ENCODE results near the gene CAMK2B.

CAMK2B gene

DNA sequence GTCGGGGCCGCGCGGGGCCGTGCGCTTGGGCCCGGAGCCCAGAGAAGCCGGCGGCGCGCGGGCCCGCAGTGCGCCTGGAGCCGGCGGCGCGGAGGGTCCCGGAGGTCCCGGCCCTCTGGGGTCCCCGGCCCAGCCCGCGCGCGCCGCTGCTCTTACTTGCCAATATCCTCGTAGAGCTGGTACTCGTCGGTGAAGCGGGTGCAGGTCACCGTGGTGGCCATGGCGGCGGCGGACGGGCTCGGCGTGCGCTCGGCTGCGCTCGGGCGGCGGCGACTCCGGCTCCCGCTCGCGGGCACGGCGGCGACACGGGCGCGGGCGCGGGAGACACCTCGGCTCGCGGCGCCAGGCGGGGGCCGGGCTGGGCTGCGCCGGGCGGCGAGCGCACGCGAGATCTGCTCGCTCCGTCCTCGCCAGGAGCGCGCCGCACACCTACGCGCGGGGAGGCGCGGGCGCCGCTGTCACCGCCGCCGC lies at the start of gene CAMK2B:
TSS of gene CAMK2B (minus strand) at position 394 of the 471 bp plus-strand sequence. CDS start at position 221, 173 bp downstream.
- DNase-seq (ENCODE audit: low spot score), result no peak

DNA sequence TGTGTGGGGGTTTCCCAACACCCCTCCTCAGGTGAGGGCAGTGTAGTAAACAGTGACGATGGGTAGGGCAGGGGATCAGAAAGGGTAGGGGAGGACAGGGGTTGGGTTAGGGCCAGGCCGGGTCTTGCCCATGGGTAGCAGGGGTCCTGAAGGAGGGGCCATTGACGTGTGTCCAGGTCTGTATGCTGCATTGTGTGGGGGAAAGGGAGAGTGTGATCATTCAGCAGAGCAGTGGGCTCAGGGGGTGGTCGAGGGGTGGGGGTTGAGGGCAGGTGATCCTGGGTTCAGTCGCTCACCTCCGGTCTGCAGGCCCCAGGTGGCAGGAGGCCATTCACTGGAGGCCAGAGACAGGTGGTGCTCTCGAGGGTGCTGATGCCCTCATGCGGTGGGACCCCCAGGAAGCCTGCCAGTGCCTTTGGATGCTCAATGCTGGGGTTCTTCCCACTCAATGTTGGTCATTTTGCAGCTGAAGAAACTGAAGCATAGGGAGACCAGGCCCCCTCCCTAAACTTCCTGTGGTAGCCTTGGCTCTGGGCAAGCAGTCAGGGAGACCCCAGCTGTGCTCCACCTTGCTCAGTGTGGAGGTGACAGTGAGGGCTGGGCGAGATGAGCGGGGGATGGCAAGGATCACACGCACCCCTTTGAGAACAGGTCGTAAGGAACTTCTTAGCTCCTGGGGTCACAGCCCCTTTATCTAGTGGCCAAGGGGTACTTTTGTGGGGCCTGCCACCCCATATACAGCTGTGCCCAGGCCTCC lies 48.8 kb upstream of the CAMK2B start:
- DNase-seq (ENCODE audit: low spot score), result no peak

DNA sequence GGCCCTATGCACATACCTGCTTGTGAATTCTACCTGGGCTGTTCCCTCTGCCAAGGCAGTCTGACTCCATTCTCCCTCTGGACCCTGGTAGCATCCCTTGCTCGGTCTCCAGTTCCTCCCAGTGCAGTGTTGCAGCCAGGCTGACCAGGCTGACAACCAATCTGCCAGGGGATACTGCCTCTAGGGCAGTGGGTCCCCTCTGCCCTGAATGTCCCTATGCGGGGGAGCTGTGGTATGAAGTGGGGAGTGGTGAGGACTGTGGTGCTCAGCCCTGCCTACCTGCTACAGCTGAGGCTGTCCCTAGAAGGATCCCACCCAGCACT lies 48.0 kb upstream of the CAMK2B start:
- DNase-seq (ENCODE audit: low spot score), result no peak

DNA sequence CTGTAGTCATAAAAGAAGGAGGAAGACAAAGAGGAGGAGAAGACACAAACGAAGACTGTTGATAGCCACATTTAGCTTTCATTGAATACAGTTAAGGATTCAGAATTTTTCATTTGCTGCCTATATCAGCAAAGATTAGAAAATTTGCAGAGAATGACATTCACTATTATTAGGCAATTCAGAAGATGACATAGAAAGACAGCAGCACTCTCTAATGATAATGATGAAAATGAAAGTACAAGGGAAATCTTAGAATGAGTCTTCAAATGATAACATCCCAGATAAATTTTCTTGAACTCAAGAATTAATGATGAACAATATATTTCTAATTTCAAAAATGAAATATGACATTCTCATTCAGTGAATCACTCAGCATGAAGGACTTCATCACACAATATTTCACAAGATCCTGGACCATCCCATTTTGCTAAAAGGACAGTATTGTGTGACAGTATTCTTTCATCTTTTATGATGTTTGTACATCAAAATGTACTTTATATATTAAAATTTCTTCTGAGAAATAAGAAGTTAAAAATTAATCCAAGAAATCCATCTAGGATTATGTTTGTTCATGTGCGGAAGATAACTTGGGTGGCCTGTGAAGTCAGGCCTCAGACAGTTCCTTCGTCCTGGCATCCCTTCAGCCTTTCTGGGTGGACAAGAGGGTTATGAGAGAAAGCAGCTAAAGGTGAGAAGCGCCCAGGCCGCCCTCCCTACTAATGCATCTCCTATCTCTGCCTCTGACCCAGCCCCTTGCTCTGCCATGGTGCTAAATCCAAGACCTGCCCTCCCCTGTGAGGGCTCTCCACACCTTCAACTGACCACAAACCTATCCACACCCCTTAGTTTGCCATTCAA lies 47.4 kb upstream of the CAMK2B start:
- no peak for DNase-seq (ENCODE audit: low spot score)

DNA sequence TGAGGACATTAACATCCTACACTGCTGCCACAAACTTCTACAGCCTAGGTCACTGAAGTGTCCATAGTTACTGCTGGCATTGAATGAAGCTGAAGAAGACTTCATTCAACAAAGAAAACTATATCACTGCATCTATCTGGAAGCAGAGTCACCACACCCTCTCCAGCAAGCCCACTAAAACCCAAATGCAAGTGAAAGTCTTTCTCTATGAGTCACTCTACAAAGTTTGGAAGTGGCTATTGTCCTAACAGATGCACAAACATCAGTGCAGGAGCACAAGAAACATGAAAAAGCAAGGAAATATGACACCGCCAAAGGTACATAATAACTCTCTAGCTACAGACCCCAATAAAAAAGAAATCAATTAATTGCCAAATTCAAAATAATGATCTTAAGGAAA lies 43.5 kb upstream of the CAMK2B start:
- no peak for DNase-seq (ENCODE audit: low spot score)

DNA sequence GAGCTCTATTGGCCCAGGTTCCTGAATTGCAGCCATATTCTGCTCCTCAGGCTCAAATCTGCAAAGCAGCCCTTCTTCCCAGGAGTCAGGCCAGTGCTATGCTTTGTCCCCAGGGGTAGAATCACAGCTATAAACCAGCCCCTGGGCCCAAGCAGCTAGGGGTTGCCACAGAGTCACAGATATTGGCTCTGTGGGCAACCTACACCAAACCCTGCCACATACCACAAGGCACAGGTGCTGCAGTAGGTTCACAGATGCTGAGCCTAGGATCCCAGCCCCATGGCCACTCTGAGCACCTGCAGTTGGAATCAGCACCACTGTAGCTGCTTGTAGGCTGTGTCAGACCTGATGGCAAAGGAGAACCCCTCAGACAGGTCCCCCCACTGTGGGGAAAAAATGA lies 43.1 kb upstream of the CAMK2B start:
- no peak for DNase-seq (ENCODE audit: low spot score)

DNA sequence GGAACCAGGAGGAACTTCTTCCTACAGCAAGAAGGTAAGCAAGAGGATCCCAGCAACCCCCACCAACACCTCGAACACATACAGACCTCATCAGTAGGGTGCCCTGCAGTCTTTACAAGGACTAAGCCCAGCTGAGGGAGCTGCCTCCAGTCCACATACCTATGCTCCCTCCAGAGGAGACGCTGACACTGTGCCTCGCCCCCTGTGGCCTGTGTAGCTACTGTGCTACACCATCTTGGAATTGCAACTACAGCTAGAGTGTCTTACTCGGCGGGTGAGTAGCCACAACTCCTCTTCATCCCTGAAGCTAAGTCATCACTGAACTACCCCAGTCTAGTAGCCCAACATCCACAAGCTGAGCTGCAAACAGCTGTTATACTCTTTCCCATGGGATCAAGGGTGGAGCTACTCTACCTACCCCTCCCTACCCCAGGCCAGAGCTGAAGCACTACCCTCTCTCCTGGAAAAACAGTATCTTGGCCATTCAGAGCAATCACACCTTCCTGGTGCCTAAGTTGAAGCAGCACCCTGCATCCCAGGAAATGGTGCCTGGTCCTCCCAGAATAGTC lies 42.2 kb upstream of the CAMK2B start:
- no peak for DNase-seq (ENCODE audit: low spot score)

DNA sequence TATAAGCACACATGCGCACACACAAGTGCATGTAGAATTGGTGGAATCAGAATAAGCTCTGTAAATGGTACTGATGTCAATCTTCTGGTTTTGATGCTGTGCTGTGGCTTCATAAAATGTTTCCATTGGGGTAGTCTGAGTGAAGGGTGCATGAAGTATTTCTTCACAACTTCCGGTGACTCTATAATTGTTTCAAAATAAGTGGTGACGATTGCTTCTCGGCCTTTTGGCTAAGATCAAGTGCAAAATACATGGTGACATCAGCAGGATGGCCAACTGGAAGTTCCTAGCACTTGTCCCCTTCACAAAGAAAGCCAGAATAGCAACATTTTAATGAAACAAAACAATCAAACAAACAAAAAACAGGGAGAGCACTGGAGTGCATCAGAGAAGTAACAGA lies 41.6 kb upstream of the CAMK2B start:
- no peak for DNase-seq (ENCODE audit: low spot score)

DNA sequence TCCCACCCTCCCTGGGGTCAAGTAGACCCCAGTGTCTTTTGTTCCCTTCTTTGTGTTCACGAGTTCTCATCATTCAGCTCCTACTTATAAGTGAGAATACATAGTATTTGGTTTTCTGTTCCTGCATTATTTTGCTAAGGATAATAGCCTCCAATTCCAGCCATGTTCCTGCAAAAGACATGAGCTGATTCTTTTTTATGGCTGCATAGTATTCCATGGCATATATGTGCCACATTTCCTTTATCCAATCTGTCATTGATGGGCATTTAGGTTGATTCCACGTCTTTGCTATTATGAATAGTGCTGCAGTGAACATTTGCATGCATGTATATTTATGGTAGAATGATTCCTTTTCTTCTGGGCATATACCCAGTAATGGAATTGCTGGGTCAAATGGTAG lies 28.3 kb upstream of the CAMK2B start:
- no peak for DNase-seq (ENCODE audit: low spot score)

DNA sequence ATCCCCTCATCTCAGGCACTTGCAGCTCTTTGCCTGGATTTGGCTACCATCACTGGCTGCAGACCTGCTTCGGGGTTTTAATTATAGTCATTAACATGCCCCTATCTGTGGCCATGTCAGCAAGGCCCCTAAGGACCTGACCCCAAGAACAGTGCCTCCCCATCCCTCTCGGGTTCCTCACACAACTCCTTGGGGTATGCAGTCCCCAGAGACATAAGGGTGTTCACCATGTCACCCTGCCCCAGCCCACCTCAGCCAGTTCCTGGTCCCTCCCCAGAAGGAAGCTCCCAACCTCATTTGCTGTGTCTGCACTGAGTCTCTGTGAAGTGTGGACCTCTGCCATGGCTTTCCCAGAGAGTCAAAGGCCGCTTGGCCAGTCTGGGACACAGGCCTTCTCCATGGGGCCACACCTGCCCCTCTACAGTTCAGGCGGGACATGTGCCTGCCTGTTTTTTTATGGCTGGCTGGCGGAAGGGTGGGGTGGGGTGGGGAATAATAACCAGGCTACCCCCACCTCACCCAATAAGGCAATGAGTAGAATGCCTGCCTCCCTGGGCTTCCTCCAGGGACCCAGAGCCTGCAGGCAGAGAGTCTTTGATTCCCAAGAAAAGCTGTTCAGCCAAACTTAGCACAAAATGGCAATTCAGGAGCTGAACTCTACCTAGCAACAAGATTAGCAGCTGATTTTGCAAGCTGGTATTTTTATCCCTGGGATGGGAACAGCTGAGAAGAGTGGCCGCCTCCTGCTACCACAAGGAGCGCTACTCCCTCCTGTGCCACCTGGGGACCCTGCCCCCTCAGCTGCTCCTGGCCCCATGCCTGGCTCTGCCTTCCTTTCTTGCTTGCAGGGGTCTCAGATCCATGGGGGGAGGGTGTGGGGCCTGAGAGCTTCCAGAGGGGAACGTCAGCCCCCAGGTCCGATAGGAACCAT lies 23.7 kb upstream of the CAMK2B start:
- DNase-seq (ENCODE audit: low spot score), result peak; percentile 52

DNA sequence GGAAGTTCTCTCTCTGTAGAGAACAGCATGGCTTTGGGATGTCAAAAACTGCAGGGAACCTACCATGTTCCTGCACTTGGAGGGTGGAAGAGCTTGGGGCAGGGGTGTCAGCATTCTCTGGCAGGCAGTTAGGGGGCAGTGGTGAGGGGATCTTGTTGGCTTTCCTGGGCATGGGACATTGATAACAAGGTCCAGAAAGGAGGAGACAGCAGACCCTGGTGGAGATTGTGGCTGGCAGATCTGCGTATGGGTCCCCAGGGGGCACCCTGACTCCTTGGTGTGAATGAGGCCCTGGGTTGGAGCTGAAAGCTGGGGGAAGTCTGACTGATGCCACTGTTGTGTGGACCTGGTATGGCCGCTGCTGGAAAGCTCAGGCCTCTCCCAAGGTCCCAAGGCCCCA lies 22.9 kb upstream of the CAMK2B start:
- DNase-seq (ENCODE audit: low spot score), result no peak

DNA sequence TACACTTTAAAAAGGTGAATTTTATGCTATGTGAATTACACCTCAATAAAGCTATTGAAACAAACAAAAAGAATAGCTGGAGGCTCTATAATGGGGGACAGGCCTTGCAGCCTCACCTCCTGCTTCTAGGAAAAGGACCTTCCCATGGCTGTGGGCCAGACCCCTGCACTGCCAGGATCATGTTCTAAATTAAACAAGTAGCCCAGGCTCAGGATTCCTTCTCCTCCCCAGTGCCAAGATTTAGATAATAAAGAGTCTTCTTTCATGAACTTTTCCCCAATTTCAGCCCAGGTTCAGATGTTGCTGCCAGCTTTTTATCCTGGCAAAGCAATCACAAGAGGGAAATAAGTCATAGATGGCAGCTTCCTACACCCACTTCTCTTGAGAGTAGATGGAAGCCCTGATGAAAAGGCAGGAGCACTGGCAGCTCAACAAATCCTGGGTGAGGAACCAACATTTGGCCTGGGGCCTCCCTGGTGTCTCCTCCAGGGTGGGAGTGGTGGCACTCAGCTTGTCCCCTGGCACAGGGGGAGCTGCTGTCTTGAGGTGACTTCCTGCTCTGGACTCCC lies 22.2 kb upstream of the CAMK2B start:
- no peak for DNase-seq (ENCODE audit: low spot score)

DNA sequence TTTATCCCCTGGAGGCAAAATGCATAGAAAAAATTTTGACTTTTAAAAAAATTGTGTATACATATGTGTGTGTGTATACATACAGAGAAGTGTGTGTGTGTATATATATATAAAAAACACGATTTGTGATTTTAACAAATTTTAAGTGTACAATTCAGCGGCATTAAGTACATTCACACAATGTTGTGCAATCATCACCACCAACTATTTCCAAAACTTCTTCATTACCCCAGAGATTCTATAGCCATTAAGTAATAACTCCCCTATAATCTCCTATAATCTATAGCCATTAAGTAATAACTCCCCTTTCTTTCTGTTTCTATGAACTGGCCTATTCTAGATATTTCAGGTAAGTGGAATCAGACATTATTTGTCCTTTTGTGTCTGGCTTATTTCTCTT lies 20.7 kb upstream of the CAMK2B start:
- DNase-seq (ENCODE audit: low spot score), result no peak

DNA sequence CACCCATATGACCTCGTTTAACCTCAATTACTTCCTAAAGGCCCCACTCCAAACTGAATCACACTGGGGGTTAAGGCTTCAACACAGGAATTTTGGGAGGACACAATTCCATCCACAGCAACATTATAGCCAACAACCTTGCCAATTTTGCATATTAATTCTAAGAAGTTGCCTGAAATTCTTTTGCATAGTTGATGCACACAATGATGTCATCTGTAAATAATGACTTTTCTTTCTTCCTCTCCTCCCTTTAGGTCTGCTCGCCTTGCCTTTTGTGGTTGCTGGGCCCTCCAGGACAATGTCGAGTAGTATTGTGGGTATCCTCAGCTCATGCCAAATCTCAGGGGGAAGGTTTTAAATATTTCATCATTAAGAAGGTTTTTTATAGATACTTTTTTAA lies 16.0 kb upstream of the CAMK2B start:
- no peak for DNase-seq (ENCODE audit: low spot score)

DNA sequence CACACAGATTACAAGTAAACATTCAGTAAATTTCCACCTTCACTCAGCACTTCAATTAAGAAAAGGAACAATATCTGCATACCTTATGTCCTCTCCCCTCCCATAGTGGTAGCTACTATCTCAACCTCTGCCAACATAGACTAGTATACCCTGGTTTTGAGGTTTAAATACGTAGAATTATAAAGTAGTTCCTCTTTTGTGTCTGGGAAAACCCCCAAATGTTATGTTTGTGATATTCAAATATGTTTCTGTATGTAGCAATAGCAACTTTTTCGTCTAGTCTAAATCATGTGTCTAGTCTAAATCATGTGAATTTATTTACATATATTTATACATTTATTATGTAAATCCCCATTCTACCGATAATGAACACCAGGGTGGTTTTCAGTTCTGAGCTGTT lies 13.2 kb upstream of the CAMK2B start:
- DNase-seq (ENCODE audit: low spot score), result no peak

DNA sequence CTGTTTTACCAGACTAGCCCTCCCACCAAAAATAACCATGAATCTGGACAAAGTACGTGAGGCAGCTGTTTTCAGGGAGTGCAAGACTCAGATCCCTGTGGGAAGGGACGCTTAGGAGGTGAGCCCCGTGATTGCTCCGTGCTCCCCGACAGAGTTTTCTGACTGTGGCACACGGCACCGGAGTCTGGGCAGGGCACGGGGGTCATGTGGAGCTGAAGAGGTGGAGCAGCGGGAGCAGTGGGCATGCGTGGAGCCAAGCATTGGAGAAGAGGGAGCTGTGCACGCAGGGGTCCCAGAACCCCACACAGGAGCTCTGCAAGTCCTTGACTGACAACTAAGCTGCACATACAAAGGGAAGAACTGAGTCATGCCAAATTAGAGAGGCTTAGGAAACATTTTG lies 11.1 kb upstream of the CAMK2B start:
- DNase-seq (ENCODE audit: low spot score), result no peak

DNA sequence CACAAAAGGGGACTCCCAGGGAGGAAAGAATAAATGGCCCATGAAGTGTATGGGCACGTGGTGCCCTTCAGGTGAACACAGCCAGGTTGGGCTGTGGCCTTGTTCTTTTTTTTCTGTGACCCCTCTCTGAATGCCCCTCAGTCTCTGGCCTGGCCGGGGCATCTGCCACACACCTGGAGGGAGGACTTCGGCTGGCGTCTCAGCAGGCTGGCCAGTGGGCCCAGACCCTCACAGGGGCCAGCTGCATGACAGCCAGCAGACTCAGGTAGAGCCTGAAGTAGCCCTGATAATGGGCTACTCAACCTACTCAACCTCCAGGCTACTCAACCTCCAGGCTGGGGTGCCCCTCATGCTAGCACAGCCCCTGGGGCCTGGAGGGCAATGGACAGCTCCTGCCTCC lies 9.8 kb upstream of the CAMK2B start:
- no peak for DNase-seq (ENCODE audit: low spot score)

DNA sequence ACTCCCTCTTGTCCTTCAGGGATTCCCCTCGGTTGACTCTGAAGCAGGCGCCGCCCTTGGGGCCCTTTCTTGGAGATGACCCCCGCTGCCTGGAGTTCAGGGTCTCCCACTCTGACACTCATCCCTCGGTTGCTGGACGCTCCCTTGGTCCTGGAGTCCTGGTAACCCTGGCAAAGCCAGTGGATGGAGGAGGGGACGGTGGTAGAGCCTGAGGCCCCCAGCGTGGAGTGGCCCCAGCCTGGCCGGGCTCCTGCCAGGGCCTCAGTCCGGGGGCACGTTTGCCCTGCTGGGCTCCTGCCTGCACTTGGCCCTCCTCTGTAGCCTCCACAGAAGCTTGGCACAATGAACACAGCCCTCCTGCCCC lies 9.3 kb upstream of the CAMK2B start:
- DNase-seq (ENCODE audit: low spot score), result no peak

DNA sequence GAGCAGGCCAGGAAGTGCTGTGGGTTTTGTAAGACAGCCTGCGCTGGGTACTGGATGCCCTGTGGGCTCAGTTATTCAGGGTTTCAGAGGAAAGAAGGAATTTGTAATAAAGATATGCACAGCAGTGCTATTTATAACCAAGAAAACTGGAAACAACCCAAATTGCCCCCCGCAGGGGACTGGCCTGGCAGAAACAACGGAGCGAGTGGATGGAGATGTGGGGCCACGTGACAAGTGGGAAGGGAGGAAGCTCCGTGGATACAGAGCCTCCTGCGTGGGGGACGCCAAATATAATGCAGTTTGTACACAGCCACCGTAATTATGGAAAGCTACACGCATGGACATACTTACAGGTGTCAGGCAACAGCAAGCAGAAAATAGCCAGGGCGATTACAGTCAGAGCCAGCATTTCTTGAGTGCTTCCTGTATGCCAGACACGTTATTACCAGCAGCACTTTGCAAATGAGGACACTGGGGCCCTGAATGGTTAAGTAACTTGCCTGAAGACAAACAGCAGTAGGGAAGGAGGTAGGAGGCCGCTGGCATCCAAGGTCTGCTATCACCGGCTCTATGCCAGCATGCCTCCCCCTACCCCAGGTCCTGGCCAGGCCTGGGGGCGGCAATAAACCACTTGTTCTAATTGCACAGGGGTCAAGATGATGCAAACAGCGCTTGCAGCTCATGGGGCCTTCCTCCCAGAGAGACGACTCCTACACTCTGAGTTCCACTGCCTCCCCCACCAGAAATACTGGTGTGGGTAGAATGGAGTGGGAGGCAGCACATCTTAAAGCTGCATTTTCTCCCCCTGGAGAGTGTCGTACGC lies 8.7 kb upstream of the CAMK2B start:
- DNase-seq (ENCODE audit: low spot score), result peak; percentile 73

DNA sequence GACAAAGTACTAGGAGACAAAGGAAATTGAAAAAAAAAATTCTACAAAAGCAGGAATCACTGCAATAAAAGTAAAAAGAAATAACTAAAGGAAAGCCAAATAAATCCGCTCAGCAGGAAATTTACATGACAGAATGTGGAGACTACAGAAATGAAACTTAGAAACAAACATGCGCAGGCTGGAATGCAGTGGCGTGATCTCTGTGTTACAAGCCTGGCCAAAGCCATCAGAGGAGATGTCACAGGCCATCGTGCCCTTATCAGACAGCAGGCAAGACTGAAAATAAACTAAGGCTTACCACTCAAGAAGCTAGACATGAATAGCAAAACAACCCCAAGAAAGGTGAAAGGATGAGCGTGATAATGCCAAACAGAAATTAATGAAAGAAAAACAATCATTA lies 6.3 kb upstream of the CAMK2B start:
- DNase-seq (ENCODE audit: low spot score), result no peak

DNA sequence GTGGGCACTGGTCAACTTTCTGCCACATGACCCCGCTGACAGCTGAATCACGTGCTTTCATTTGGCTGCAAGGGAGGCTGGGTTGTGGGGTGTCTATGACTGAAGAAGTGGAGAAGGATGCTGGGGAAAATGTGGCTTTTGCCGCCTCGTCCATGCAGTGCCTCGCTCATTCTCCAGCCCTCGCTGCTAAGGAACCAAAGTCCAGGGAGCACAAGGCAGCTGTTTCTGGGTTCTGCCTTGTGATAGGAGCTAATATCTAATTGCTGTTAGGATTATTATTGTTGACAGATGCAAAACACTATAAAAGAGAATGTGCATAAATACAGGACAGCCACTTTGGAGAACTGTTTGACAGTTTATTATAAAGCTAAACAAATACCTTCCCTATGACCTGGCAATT lies 4.9 kb upstream of the CAMK2B start:
- DNase-seq (ENCODE audit: low spot score), result no peak
